A549 (cell line): ENCODE measurements around the gene KRIT1. TPM values are rescaled to one million over a fixed set of nuclear protein-coding genes. Genes with fewer than 3 reads are reported as not detected.

ENCODE experiments used
- ATAC-seq, 2 experiments: fragments of 200-7000 bp in 1 of 2; fragments of >200 bp in 1 of 2; cut with Nextera tagmentation in 1 of 2; cut with Tn5 transposase in 1 of 2; 3 replicates each; pipeline versions ENCODE4 v1.8.0 to v1.9.1; 2018 to 2020; ENCODE audit warnings: mild to moderate bottlenecking in 1 of 2, moderate library complexity in 1 of 2
- CTCF ChIA-PET: fragments of 300-600 bp; sonication (Branson Sonifier 250); formaldehyde crosslinking; extraction: SDS; loops from one replicate; lab custom pipeline; 2021; ENCODE audit warnings: antibody characterized with exemption, inconsistent platforms; lab: Yijun Ruan, JAX
- POLR2A ChIA-PET: fragments of 350-600 bp; formaldehyde crosslinking; extraction: SDS; loops from one replicate; lab custom pipeline; 2021; ENCODE audit warnings: antibody characterized with exemption, inconsistent platforms; lab: Yijun Ruan, JAX
- DNase-seq, 2 experiments: peaks; one replicate each; pipeline versions ENCODE4 v3.0.0 to v3.0.0-alpha.2; 2011 to 2016; ENCODE audit warnings: low read depth in 1 of 2, low spot score in 1 of 2
- FAIRE-seq: peaks from 2 replicates; lab custom pipeline; 2011; peaks lifted over from hg19 to GRCh38; lab: Jason Lieb, UNC
- H3K27ac ChIP-seq, 2 experiments: fragments of >200 bp; sonication (Bioruptor Twin); formaldehyde crosslinking; 3 replicates each; pipeline ENCODE4 v1.5.1; 2016 to 2017
- H3K4me1 ChIP-seq: fragments of >200 bp; sonication (Bioruptor Twin); formaldehyde crosslinking; 3 replicates; pipeline ENCODE4 v1.6.1; 2016
- H3K4me2 ChIP-seq: fragments of >200 bp; sonication (Bioruptor Twin); formaldehyde crosslinking; 3 replicates; pipeline ENCODE4 v1.6.1; 2016
- H3K4me3 ChIP-seq: fragments of >200 bp; sonication (Bioruptor Twin); formaldehyde crosslinking; 3 replicates; pipeline ENCODE4 v1.5.1; 2016
- H3K9me3 ChIP-seq: fragments of >200 bp; sonication (Bioruptor Twin); formaldehyde crosslinking; 3 replicates; pipeline ENCODE4 v1.6.1; 2016
- ATOH8 ChIP-seq: fragments of 250-450 bp; sonication (Bioruptor Pico); IDR thresholded peaks from 2 replicates; pipeline ENCODE4 v1.5.0; 2020; ENCODE audit warnings: low read depth, mild to moderate bottlenecking, moderate library complexity
- BHLHE40 ChIP-seq: IDR thresholded peaks from 2 replicates; pipeline ENCODE4 v1.6.1; 2012; ENCODE audit warnings: low read depth, low read length, inconsistent platforms
- CBX2 ChIP-seq: fragments of 200-600 bp; sonication (generic); IDR thresholded peaks from 2 replicates; pipeline ENCODE4 v1.6.1; 2016; ENCODE audit warnings: low read depth, mild to moderate bottlenecking, borderline replicate concordance
- CEBPB ChIP-seq, 2 experiments: fragments of >200 bp in 1 of 2; sonication (Bioruptor Twin) in 1 of 2; formaldehyde crosslinking in 1 of 2; IDR thresholded peaks; 2 replicates each; pipeline ENCODE4 v1.6.1; 2012 to 2016
- ELK1 ChIP-seq: fragments of 150-350 bp; IDR thresholded peaks from 2 replicates; pipeline ENCODE4 v1.6.1; 2014; ENCODE audit warnings: low read depth, mild to moderate bottlenecking, low read length
- EP300 ChIP-seq, 2 experiments: fragments of >200 bp; sonication (Bioruptor Twin); formaldehyde crosslinking; IDR thresholded peaks; 2 replicates in 1 of 2; 3 replicates in 1 of 2; pipeline ENCODE4 v1.6.1; 2016 to 2017
- ESRRA ChIP-seq: fragments of 150-350 bp; IDR thresholded peaks from 2 replicates; pipeline ENCODE4 v1.6.1; 2014; ENCODE audit warnings: mild to moderate bottlenecking, low read length, borderline replicate concordance
- FOSB ChIP-seq: fragments of 250-450 bp; sonication (Bioruptor Pico); IDR thresholded peaks from 2 replicates; pipeline ENCODE4 v1.5.0; 2020; ENCODE audit warnings: mild to moderate bottlenecking, moderate library complexity
- FOXS1 ChIP-seq: fragments of 250-450 bp; sonication (Bioruptor Pico); IDR thresholded peaks from 2 replicates; pipeline ENCODE4 v1.5.0; 2020; ENCODE audit warnings: mild to moderate bottlenecking, moderate library complexity
- HDAC2 ChIP-seq: fragments of 200-600 bp; sonication (generic); IDR thresholded peaks from 2 replicates; pipeline ENCODE4 v1.6.1; 2016
- HOXB13 ChIP-seq: fragments of 250-450 bp; sonication (Bioruptor Pico); IDR thresholded peaks from 2 replicates; pipeline ENCODE4 v1.5.0; 2020; ENCODE audit warnings: low read depth, mild to moderate bottlenecking, moderate library complexity
- HOXB5 ChIP-seq: fragments of 250-450 bp; sonication (Bioruptor Pico); IDR thresholded peaks from 2 replicates; pipeline ENCODE4 v1.5.0; 2020; ENCODE audit warnings: mild to moderate bottlenecking, moderate library complexity
- JUN ChIP-seq, 2 experiments: fragments of >200 bp; sonication (Bioruptor Twin); formaldehyde crosslinking; IDR thresholded peaks; 2 replicates in 1 of 2; 3 replicates in 1 of 2; pipeline ENCODE4 v1.6.1; 2016 to 2017
- KDM1A ChIP-seq: fragments of 200-600 bp; sonication (generic); IDR thresholded peaks from 2 replicates; pipeline ENCODE4 v1.6.1; 2016; ENCODE audit warnings: low read depth, mild to moderate bottlenecking
- MAX ChIP-seq: IDR thresholded peaks from 2 replicates; pipeline ENCODE4 v1.6.1; 2012
- MAZ ChIP-seq: fragments of 150-350 bp; IDR thresholded peaks from 2 replicates; pipeline ENCODE4 v1.6.1; 2014; ENCODE audit warnings: antibody characterized with exemption, low read depth, low read length, borderline replicate concordance
- NPAS2 ChIP-seq: fragments of 250-450 bp; sonication (Bioruptor Pico); IDR thresholded peaks from 2 replicates; pipeline ENCODE4 v1.8.0; 2022; ENCODE audit warnings: mild to moderate bottlenecking, moderate library complexity, borderline replicate concordance
- PHF8 ChIP-seq: fragments of 200-600 bp; sonication (generic); IDR thresholded peaks from 2 replicates; pipeline ENCODE4 v1.6.1; 2016; ENCODE audit warnings: low read depth, mild to moderate bottlenecking, antibody characterized with exemption, moderate library complexity, borderline replicate concordance
- POLR2AphosphoS2 ChIP-seq: conservative IDR thresholded peaks from 2 replicates; pipeline ENCODE4 v1.6.1; 2012; ENCODE audit warnings: low read length, improper control_type of control experiment, inconsistent platforms
- SMC3 ChIP-seq: fragments of >200 bp; sonication (Bioruptor Twin); formaldehyde crosslinking; IDR thresholded peaks from 3 replicates; pipeline ENCODE4 v1.6.1; 2018; ENCODE audit warnings: inconsistent platforms
- SREBF2 ChIP-seq: fragments of 450-650 bp; IDR thresholded peaks from 2 replicates; pipeline ENCODE4 v1.6.1; 2014; ENCODE audit warnings: mild to moderate bottlenecking, moderate library complexity
- TFCP2L1 ChIP-seq: fragments of 250-450 bp; sonication (Bioruptor Pico); IDR thresholded peaks from 2 replicates; pipeline ENCODE4 v1.5.0; 2021; ENCODE audit warnings: mild to moderate bottlenecking
- USF2 ChIP-seq: fragments of 450-650 bp; IDR thresholded peaks from 2 replicates; pipeline ENCODE4 v1.6.1; 2014; ENCODE audit warnings: antibody characterized with exemption
- WGBS: methylation state at CpG from one replicate; pipeline ENCODE4 v1.1.6; 2017; ENCODE audit errors: missing lambda C conversion rate; 5-methylcytosine and 5-hydroxymethylcytosine counted together
- polyA plus RNA-seq, 4 experiments: library from polyadenylated mRNA; depleted of rRNA in 3 of 4; stranded (reverse); fragments of >200 nt; fragmentation: RNase III in 1 of 4; extraction: RNeasy Plus Mini Kit Qiagen cat#74134 plus additional on column Dnase treatment in 1 of 4; gene quantifications; 2 replicates in 3 of 4; 3 replicates in 1 of 4; pipeline ENCODE4 v1.2.3, GENCODE V29; 2011 to 2017

The KRIT1 gene
- polyA plus RNA-seq, 2 of the 4 experiments (the other 2 are of a cell fraction), result 30.8 to 60.6 TPM

GRCh38 chr7:92245487-92246359 is at the start of gene KRIT1, which contains the start of gene ANKIB1 (continued):
- TF ChIP-seq ATOH8 (CRISPR knock-in tag), result 0 out of 2 replicates have a peak, but pooled peaks have one; percentile 10
- peak in 1 of 2 experiments; percentile 90; a peak in 4 of 5 replicates for TF ChIP-seq JUN (IDR thresholded peaks at IDR 0.05)
- TF ChIP-seq BHLHE40, result no peak

- no peak for ATAC-seq
- TF ChIP-seq SREBF2, result no peak
- no peak for TF ChIP-seq KDM1A
- no peak for TF ChIP-seq ELK1
- TF ChIP-seq USF2, result no peak
- TF ChIP-seq MAZ, result no peak
- no peak for TF ChIP-seq POLR2AphosphoS2
- no peak for TF ChIP-seq HOXB5 (CRISPR knock-in tag)
- no peak for TF ChIP-seq ESRRA
- no peak for TF ChIP-seq NPAS2 (CRISPR knock-in tag)
- TF ChIP-seq HOXB13 (CRISPR knock-in tag), result no peak
- TF ChIP-seq MAX, result no peak
- no peak for TF ChIP-seq SMC3
- TF ChIP-seq CBX2, result no peak
- TF ChIP-seq HDAC2, result no peak
- no peak for TF ChIP-seq TFCP2L1
- no peak for TF ChIP-seq EP300 (IDR thresholded peaks at IDR 0.05)
- TF ChIP-seq PHF8, result no peak
- TF ChIP-seq CEBPB (IDR thresholded peaks at IDR 0.05), result no peak
- no peak for TF ChIP-seq FOXS1 (CRISPR knock-in tag)
- TF ChIP-seq FOSB (CRISPR knock-in tag), result no peak
- TF ChIP-seq, all 56 proteins: peak for 0
- no peaks in the 10 kb centered on the region for H3K9me3 ChIP-seq
- 85% methylated on average over 1 of the region's 1 CpG for WGBS
- no peak overlapping the region for H3K4me3 ChIP-seq
- no peak overlapping the region for H3K4me2 ChIP-seq
- FAIRE-seq (no peak), DNase-seq (no peak)
- 0 out of 3 replicates have a peak, but pooled peaks cover 3% of the 10 kb centered on the region for H3K4me1 ChIP-seq
- ChIA-PET POLR2A (no interaction called here), CTCF (interaction anchor here (1.4 kb wide), 1 partner anchor 12 kb away, joined by 3 read pairs; no protein-coding TSS in a partner anchor)
- no peak overlapping the region for H3K27ac ChIP-seq
Measured at GRCh38 chr7:92295391-92295790, 49.7 kb upstream of the KRIT1 start.
